HG03196 (cell line): ENCODE measurements around the gene TMEM163.
"Not testable (repeated sequence)": the region's sequence is repeated elsewhere in the genome, so short reads cannot be mapped to it uniquely, and the experiment has no call there.

Source experiments
- ATAC-seq: cut with Tn5 transposase; IDR thresholded peaks from one replicate; pipeline ENCODE4 v1.9.1; 2021; ENCODE audit not compliant: unreplicated experiment

TMEM163 gene

DNA sequence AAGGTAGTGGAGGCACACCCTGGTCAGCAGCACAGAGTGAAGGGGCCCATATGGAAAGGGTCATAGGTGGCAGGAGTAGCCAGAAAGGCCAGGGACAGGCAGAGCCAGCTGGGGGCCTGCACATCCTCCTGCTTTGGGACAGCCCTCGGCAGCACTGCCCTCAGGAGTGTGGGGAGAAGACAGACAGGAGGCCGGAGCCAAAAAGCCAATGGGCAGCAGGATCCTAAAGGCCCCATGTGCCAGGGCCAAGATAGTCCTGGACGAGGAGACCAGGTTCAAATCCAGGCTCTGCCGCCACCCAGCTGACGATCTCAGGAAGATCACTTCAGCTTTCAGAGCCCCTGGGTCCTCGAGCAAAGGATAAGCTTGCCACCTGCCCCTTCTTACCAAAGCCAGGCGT, 220.1 kb downstream of the TMEM163 start:
- ATAC-seq: no peak

GRCh38 chr2:134493797-134494196, 225.0 kb downstream of the TMEM163 start:
- ATAC-seq: no peak

DNA sequence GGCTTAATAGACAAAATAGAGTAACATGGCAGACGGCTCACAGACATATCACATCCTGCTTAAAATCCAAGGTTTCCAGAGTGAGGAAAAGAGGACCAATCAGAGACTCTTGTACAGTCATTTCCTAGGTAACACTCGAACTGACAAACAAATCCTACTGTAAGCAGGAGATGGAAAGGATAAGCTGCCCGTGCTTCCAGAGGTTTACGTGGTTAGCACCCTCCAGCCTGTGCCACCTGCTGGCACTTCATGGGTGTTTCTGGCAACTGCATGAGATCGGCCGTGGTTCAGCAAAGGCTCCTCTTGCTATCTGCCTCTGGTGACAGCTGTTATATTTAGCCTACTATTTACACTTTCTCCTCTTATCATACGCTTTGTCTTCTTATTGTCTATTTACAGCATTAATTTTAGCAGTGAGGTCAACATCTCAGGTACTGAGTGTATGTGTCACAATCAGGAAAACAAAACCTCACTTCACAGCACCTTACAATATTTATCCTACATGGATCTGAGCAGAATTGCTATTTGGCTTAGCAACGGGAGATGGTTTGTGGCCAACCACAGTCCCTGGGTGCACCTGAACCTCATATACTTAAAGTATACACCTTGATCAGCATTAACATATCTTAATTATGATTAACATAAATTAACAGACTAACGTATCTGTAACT, 226.9 kb downstream of the TMEM163 start:
- no peak for ATAC-seq

DNA sequence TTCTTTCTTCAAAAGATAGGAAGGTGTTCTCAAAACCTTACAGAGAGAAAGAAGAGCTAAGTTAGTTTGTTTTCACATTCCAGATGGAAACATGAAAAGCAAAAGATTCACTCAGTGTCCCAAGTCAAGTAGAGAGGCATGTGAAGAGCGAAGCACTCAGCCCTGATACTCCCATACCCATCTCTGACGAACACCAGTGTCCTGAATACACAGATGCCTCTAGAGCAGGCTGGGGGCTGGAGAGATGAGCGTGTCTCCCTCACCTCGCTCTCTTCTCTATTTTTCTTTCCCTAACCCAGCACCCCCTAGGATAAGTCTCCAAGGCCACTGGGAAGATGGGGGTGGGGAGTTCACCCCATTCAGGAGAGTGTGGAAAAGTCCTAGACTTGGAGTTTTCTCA, 227.8 kb downstream of the TMEM163 start:
- no peak for ATAC-seq

- no peak for ATAC-seq
Observed at GRCh38 chr2:134490559-134490958, 228.2 kb downstream of the TMEM163 start.

DNA sequence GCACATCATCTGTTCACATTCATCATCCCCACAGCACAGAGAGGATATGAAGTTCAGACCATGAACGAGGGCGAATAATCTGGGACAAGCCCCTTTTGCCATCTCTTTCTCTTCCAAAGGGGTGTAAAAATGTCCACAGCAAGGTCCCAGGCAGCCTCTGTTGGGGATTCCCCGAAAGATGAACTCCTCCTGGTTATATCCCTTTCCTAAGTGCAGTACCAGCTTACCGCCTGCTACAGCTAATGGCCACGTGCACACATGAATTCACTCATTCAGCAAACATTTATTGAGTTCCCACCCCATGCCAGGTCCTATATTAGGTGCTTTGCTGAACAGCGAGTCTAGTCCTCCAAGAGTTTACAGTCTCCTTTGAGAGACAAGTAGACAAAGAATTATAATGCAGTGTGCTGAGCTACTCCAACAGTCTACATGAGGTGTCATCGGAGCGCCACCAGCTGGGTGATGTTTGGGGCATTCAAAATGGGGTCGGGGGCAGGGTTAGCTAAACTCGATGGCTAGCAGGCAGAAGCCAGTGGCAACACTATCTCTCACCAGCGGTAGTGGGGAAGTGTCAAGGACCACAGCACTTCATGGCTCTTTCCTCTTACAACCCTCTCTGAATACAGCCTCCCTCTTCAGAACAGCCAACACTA, 228.9 kb downstream of the TMEM163 start:
- no peak for ATAC-seq

GRCh38 chr2:134482766-134483340, 235.9 kb downstream of the TMEM163 start:
- no peak for ATAC-seq

DNA sequence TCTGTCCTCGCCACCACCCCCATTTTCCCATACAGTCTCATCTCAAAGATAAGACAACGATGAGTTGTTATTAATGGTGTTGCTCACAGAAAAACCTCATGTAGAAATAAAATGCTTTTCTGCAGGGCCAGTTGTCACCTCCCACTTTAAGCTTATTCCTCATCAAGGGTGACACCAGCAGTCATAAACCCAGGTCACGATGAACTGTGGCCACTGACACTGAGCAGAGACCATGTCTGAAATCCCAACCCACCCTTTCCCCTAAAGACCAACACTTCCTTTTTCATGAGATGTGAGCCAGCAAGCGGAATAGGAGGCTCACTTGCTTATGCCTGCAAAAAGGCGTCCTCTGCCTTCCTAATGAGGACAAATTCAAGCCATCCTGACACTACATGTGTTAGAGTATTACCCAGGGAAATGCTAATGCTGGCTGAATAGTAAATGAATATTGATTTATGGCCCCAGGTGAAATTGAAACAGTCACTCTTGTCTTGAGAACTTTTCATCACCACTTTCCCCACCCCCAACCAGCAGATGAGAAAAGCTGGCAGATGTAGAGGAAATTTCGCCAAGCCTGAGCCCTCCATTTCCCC, 236.6 kb downstream of the TMEM163 start:
- ATAC-seq: no peak

GRCh38 chr2:134479696-134480330, 239.0 kb downstream of the TMEM163 start:
- no peak for ATAC-seq

DNA sequence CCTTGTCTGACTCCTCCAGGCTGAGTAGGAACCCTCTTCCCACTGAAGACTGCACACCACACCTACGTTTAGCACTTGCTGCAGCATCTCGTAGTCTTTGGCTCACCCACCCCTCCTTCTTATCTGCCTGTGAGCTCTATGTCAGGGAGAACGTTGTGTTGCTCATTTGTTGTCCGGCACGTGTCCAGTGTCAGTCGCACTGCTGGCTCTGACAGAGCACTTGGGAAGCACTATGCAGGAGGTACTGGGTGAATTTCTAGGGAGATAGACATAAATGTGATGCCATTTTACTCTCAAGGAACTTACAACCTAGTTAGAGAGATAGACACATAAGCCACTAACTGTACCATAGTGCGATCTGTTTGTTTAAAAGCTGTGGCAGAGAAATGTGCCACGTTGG, 241.8 kb downstream of the TMEM163 start:
- not testable (repeated sequence) for ATAC-seq

- no peak for ATAC-seq
Observed at GRCh38 chr2:134470561-134471168, 248.1 kb downstream of the TMEM163 start.

DNA sequence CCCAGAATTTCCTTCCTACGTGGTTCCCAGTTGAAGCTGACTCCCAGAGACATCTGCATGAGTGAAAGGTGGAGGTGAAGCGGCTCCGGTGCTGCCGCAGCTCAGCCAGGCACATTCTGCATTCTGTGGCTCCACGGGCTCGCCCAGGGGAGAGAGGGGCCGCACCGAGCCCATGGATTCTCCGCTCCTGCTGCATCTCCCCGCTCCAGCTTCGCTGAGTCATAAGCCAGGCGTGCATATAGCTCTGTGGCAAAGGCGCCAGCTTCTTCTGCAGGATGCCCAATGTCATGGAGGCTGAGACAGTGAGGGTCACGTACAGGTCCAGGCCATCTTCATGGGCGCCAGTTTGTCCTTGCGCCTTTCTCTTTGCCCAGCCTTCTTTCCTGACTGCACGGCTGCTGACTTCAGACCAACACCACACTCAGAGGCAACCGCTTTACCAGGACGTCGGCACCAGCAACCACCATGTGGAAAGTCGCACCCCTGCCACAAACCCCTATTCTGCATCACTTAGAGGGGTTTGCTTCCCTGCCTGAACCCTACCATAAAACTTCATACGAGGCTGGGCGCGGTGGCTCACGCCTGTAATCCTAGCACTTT, 249.2 kb downstream of the TMEM163 start:
- no peak for ATAC-seq

GRCh38 chr2:134468776-134469175, 250.0 kb downstream of the TMEM163 start:
- ATAC-seq: no peak

- ATAC-seq: no peak
Observed at GRCh38 chr2:134468164-134468563, 250.6 kb downstream of the TMEM163 start.

DNA sequence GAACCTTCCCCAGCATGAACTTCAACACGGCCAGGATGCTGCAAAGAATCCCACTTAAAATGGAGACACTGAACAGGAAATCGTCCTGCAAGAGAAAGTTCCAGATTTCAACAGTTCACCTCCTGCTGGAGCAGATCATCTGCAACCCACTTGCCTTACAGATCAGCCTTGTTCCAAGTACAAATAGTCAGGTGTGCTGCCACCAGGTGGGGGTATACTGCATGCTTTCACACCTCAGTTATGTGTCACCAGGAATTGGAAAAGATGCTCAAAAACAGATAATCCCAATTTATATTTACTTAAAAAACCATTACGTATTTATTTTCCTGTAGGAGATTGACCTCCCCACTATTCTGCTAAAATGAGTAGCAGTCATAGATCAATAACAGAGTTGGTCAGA, 252.7 kb downstream of the TMEM163 start:
- no peak for ATAC-seq

- ATAC-seq: no peak
Observed at GRCh38 chr2:134465228-134466105, 253.3 kb downstream of the TMEM163 start.

DNA sequence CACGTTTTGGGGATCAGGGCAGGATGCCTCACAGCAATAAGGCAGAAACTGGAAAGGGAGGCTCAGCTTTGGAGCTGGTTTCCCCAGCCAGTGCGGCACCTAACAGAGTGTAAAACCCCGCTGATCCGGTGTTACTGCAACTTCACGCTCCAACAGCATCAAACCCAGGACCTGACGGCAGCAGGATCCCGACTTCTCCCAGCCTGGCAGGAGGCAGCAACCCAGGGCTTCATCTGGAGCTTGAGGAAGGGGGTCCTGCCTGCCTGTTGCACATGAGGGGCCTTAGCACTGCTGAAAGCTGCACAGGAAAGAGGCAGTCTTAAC, 255.1 kb downstream of the TMEM163 start:
- ATAC-seq: no peak

GRCh38 chr2:134462791-134463698, 255.8 kb downstream of the TMEM163 start:
- no peak for ATAC-seq

- ATAC-seq: no peak
Observed at GRCh38 chr2:134462275-134462674, 256.5 kb downstream of the TMEM163 start.
